Femur (tissue), 1 donor: ENCODE measurements around the gene SRXN1.
A peak's percentile ranks its signal among the peaks of the same experiment; 100 is the strongest.

Experiments used
- DNase-seq: peaks from one replicate; pipeline ENCODE4 v3.0.0-alpha.2; 2017

Gene SRXN1

GRCh38 chr20:634148-634925, 18.7 kb downstream of the SRXN1 start:
- no peak for DNase-seq

- DNase-seq: no peak
These were observed 21.9 kb downstream of the SRXN1 start for GRCh38 chr20:631101-631500.

GRCh38 chr20:626579-626978, 26.4 kb downstream of the SRXN1 start:
- no peak for DNase-seq

- no peak for DNase-seq
These were observed 27.6 kb downstream of the SRXN1 start for GRCh38 chr20:625360-625932.

GRCh38 chr20:623704-624103, 29.3 kb downstream of the SRXN1 start:
- DNase-seq: no peak

GRCh38 chr20:623021-623420, 30.0 kb downstream of the SRXN1 start:
- DNase-seq: no peak

- no peak for DNase-seq
These were observed 30.8 kb downstream of the SRXN1 start for GRCh38 chr20:622161-622560.

- no peak for DNase-seq
These were observed 31.8 kb downstream of the SRXN1 start for GRCh38 chr20:621125-621756.

GRCh38 chr20:620246-620645, 32.8 kb downstream of the SRXN1 start:
- no peak for DNase-seq

- no peak for DNase-seq
These were observed 34.0 kb downstream of the SRXN1 start for GRCh38 chr20:618980-619379.

- DNase-seq: no peak
These were observed 34.9 kb downstream of the SRXN1 start for GRCh38 chr20:617934-618690.

- no peak for DNase-seq
These were observed 37.5 kb downstream of the SRXN1 start for GRCh38 chr20:615514-615913.

GRCh38 chr20:611843-612185, 41.2 kb downstream of the SRXN1 start:
- DNase-seq: no peak

- no peak for DNase-seq
These were observed 41.8 kb downstream of the SRXN1 start for GRCh38 chr20:611047-611842.

- peak; percentile 68 for DNase-seq
These were observed 42.6 kb downstream of the SRXN1 start, which contains the start of gene TCF15 for GRCh38 chr20:610130-611046. TSS of gene TCF15 (minus strand) at chr20:610309. CDS start at chr20:610237, 72 bp downstream.

- DNase-seq: no peak
These were observed 43.5 kb downstream of the SRXN1 start for GRCh38 chr20:609371-609964.

GRCh38 chr20:608970-609369, 44.0 kb downstream of the SRXN1 start:
- no peak for DNase-seq

GRCh38 chr20:607476-607875, 45.5 kb downstream of the SRXN1 start:
- DNase-seq: no peak

- DNase-seq: no peak
These were observed 47.8 kb downstream of the SRXN1 start for GRCh38 chr20:605237-605636.

GRCh38 chr20:603116-603640, 49.8 kb downstream of the SRXN1 start:
- DNase-seq: no peak
